ENCODE measurements around the gene MARCHF2.
A peak's percentile ranks its signal among the peaks of the same experiment; 100 is the strongest.

MARCHF2 gene

DNA sequence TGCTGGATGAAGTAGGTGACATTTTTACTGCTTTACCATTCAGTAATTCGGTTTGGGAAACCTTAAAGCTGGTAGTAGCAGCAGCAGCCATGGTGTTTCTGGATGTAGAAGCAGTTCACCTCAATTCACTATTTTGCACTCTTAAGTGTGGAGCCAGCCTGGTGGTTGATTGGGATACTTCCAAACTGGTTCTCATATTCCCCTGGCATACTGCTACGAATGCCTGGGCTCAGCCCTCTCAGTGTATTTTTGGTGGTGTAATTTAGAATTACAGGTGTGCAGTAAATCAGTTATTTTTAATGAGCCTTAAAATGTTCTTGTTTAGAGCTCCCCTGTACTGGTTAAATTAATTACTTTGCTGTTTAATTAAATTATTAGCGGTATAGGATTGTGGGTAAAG is 44.1 kb downstream of the MARCHF2 start:
- TF ChIP-seq, protein P1, sequence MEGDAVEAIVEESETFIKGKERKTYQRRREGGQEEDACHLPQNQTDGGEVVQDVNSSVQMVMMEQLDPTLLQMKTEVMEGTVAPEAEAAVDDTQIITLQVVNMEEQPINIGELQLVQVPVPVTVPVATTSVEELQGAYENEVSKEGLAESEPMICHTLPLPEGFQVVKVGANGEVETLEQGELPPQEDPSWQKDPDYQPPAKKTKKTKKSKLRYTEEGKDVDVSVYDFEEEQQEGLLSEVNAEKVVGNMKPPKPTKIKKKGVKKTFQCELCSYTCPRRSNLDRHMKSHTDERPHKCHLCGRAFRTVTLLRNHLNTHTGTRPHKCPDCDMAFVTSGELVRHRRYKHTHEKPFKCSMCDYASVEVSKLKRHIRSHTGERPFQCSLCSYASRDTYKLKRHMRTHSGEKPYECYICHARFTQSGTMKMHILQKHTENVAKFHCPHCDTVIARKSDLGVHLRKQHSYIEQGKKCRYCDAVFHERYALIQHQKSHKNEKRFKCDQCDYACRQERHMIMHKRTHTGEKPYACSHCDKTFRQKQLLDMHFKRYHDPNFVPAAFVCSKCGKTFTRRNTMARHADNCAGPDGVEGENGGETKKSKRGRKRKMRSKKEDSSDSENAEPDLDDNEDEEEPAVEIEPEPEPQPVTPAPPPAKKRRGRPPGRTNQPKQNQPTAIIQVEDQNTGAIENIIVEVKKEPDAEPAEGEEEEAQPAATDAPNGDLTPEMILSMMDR (IDR thresholded peaks at IDR 0.05; ENCODE audit: low read depth, low read length, missing control alignments): no peak
- DNase-seq: no peak
- in situ Hi-C loops (cut with HindIII; ENCODE audit: low pct_ligation_motif_present, low sequenced_read_pairs): no loop called here
- Histone ChIP-seq H3K27me3 (replicated peaks) (no peaks in the 10 kb centered on the region), H3K4me3 (ENCODE audit: low read depth, low read length) (no peak overlapping the region), H3K36me3 (replicated peaks) (peaks cover 11% of the 10 kb centered on the region), H3K27ac (no peak overlapping the region)

DNA sequence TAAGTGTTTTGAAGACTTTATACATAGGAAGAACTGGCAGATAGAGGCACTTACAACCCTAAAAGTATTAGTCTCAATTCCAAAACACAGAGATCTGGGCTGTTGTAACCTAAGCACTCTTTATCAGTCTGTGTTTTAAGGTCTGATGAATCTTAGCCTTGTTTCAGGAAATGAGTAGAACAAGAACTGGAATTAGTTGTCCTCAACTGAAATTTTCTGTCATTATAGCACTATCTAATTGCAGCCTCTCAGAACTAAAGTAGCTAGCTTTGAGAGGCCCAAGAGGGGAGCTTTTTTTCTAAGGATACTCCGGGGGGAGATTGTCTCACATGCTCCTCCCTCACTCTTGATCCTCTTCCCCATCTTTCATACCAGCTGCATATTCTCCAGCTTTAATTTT is 44.7 kb downstream of the MARCHF2 start:
- peaks cover 17% of the 10 kb centered on the region for H3K36me3 ChIP-seq (replicated peaks)
- H3K4me3 ChIP-seq (ENCODE audit: low read depth, low read length): no peak overlapping the region
- no peak for DNase-seq
- TF ChIP-seq, protein P1 (IDR thresholded peaks at IDR 0.05; ENCODE audit: low read depth, low read length, missing control alignments): no peak
- no peak overlapping the region for H3K27ac ChIP-seq
- in situ Hi-C loops (cut with HindIII; ENCODE audit: low pct_ligation_motif_present, low sequenced_read_pairs): no loop called here
- no peaks in the 10 kb centered on the region for H3K27me3 ChIP-seq (replicated peaks)

DNA sequence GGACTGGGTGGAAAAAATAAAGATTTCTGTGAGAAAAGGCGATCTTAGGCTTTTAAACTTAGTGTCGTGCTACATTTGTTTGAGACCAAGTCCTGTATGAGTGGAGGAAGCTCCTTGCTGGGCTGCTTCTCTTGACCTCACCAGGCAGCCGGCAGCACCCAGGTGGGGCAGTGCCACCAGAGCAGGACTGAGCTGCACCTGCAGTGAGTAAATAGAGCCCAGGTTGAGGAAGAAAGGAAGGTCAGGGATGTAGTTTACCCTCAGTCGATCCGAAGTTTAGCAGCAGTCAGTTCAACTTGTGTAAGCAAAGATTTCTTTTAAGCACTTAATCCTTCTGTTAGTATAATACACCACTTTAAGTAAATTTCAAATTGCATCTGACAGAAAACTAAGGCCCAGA is 45.3 kb downstream of the MARCHF2 start:
- H3K27me3 ChIP-seq (replicated peaks): no peaks in the 10 kb centered on the region
- no peak overlapping the region for H3K4me3 ChIP-seq (ENCODE audit: low read depth, low read length)
- TF ChIP-seq, protein P1 (IDR thresholded peaks at IDR 0.05; ENCODE audit: low read depth, low read length, missing control alignments): no peak
- H3K36me3 ChIP-seq (replicated peaks): peaks cover 21% of the 10 kb centered on the region
- no peak for DNase-seq
- H3K27ac ChIP-seq: peak overlapping the region; percentile 3
- in situ Hi-C loops (cut with HindIII; ENCODE audit: low pct_ligation_motif_present, low sequenced_read_pairs): no loop called here

DNA sequence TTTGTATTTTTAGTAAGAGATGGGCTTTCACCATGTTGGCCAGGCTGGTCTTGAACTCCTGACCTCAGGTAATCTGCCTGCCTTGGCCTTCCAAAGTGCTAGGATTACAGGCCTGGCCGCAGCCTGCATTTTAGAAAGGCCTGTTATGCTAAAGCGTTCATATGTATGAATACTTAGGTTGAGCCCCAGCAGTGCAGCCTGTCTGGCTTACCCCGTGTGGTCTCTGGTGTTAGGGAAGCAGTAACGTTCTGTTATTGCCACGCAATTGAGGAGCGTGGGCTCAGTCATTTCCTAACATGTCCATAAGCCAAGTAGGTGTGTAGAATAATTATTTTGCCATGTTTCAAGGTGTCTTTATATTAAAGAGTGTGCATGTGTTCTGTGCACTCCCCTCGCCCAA is 46.0 kb downstream of the MARCHF2 start:
- H3K27ac ChIP-seq: peak overlapping the region; percentile 84
- in situ Hi-C loops (cut with HindIII; ENCODE audit: low pct_ligation_motif_present, low sequenced_read_pairs): no loop called here
- peaks cover 28% of the 10 kb centered on the region for H3K36me3 ChIP-seq (replicated peaks)
- H3K27me3 ChIP-seq (replicated peaks): no peaks in the 10 kb centered on the region
- no peak for DNase-seq
- H3K4me3 ChIP-seq (ENCODE audit: low read depth, low read length): no peak overlapping the region
- TF ChIP-seq, protein P1 (IDR thresholded peaks at IDR 0.05; ENCODE audit: low read depth, low read length, missing control alignments): no peak

DNA sequence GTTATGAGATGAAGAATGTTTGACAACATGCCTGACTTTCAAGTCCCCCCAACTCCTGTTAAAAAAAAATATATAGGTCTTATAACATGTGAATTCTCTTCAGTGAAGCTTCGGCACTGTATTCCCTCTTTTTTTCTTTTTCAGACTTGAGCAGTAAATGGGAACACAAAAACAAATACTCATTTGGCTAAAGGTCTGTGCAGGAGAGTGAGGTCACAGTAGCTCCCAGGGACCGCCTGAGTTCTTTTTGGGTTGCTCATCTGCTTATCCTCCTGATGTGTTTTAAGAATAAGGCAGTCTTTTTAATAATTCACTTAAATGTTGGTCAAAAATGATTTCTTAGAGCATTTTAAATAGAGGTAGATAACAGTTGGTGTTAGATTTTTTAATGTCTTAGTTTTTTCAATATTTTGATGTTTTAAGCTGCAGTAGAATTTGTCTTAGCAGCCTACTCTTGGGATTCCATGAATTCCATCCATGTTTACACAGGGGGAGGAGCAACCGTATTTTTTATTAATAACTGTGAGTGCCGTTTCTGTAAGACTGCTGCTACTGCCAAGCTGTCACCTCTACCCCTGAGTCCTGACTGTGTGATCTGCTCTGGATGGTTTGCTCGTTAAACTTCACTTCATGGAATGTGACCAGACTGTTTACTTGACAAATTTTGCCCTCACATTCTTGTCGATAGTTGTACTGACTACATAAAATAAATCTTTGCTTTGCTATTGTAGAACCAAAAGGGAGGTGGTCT is 46.6 kb downstream of the MARCHF2 start:
- TF ChIP-seq, protein P1 (IDR thresholded peaks at IDR 0.05; ENCODE audit: low read depth, low read length, missing control alignments): no peak
- peaks cover 34% of the 10 kb centered on the region for H3K36me3 ChIP-seq (replicated peaks)
- no peak overlapping the region for H3K4me3 ChIP-seq (ENCODE audit: low read depth, low read length)
- no peaks in the 10 kb centered on the region for H3K27me3 ChIP-seq (replicated peaks)
- DNase-seq: peak; percentile 77
- H3K27ac ChIP-seq: peak overlapping the region; percentile 84
- in situ Hi-C loops (cut with HindIII; ENCODE audit: low pct_ligation_motif_present, low sequenced_read_pairs): no loop called here
